Retina (tissue), 1 donor: ENCODE results near the gene C5orf58.

Source experiments
- DNase-seq: peaks from one replicate; pipeline ENCODE4 v3.0.0-alpha.2; 2016

C5orf58 gene, protein sequence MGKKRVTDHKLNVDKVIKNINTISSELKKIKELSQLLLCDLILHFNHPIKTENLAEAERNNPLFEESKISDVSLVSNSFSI

GRCh38 chr5:170232786-170233185 lies at the start of gene C5orf58:
C5orf58 (plus strand) TSS chr5:170232985; CDS start chr5:170234977, 1,992 bp downstream.
- DNase-seq: no peak

- DNase-seq: peak; percentile 77
Measured at GRCh38 chr5:170183816-170184687, 48.7 kb upstream of the C5orf58 start.

DNA sequence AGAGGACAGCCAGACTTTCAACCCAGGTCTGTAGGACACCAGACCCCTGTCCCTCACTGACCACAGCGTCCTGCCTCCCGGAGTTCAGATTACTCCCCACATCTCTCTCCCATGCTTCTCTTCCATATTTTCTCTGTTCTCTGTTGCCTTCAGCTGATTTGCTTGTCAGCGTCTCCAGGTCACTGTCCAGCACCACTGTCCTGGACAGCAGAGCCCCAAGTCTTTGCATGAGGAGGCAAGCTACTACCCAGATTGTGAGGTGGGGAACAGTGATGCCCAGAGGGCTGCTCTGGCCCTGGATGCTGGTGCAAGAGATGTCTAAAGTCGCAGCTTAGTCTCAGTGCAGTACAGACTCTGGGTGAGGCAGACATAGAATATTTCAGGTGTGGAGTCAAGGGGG lies 48.0 kb upstream of the C5orf58 start:
- no peak for DNase-seq

DNA sequence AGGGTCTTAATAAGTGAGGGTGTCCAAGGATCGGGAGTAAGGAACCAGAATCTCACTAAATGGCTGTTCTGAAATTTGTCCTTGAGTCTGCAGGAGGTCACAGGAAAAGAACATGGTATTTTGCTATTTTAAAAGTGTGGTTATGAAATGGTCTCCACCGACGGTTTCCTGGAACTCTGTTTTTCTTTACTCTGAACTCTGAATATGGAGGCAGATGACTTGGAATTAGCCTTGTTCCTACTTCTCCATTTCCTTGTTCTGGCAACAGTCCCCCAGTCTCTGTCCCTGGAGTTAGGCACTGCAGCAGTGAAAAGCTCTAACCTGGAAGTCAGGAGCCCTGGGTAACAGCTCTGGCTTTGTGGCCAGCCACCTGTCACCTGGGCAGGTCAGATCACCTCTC lies 46.6 kb upstream of the C5orf58 start:
- no peak for DNase-seq

- no peak for DNase-seq
Measured at GRCh38 chr5:170186856-170187255, 45.9 kb upstream of the C5orf58 start.

GRCh38 chr5:170190436-170191134 lies 42.2 kb upstream of the C5orf58 start:
- DNase-seq: no peak

GRCh38 chr5:170192829-170193228 lies 40.0 kb upstream of the C5orf58 start:
- no peak for DNase-seq

DNA sequence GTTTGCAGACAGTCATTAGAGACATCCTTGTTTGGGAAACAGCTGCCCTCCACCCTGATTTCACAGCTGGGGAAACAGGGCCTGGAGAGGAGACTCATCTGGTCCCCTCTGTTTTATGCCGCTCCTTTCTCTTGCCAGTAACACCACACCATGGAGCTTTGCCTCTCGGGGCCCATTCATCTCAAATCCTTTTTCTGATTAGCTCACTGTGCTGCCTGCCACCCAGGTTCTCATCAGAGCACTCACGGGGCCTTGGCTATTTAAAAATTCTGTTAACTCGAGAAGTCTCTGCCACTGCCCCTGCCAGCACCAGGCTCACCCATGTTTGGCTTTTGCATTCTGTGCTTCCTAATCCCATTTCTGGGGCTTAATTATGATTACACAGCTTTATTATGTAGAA lies 36.8 kb upstream of the C5orf58 start:
- DNase-seq: peak; percentile 57

- DNase-seq: no peak
Measured at GRCh38 chr5:170200876-170201275, 31.9 kb upstream of the C5orf58 start.

DNA sequence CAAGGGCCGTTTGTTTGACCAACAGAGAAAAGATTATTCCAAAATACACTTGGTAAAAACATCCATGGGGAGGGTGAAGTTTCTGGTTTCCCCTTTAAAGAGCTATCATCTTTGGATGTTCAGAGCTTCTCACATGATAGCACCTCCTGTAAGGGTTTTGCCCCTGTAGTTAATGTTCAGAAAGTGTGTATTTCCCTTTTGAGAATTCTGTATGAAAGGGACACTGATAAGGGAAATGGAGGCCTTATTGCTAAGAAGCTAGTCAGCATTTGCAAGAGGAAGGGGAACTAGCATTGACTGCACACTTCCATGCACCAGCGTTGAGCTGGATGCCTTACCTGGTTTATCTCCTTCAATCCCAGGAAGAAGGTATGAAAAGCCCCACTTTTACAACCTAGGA lies 31.5 kb upstream of the C5orf58 start:
- no peak for DNase-seq

DNA sequence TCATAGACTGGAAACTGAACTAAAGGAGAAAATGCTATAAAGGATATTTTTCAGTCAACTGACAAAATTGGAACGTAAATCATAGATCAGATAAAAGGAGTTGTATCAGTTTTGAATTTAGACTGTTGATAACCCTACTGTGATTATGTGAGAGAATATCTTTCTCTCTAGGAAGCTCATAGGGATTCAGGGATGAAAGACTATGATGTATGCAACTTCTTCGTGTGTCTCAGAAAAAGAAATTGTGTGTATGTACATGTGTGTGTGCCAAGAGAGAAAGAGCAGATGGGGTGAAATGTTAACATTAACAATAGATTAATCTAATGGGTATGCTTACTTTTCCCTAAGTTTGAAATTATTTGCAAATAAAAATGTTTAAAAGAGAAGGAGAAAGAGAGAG lies 30.7 kb upstream of the C5orf58 start:
- no peak for DNase-seq

DNA sequence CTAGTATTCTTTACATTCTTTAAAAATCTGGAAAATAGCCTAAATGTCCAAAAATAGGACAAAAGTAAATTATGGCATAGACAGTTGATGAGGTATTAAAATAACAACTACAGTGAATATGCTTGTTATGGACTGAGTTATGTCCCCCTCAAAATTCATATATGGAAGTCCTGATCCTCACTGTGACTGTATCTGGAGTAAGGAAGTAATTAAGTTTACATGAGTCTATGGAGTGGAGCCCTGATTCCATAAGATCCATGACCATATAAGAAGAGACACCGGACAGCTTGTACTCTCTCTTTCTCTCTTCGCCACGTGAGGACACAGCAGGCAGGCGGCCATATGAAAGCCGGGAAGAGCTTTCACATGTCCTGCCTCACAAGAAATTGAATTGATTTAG lies 28.6 kb upstream of the C5orf58 start:
- DNase-seq: no peak

DNA sequence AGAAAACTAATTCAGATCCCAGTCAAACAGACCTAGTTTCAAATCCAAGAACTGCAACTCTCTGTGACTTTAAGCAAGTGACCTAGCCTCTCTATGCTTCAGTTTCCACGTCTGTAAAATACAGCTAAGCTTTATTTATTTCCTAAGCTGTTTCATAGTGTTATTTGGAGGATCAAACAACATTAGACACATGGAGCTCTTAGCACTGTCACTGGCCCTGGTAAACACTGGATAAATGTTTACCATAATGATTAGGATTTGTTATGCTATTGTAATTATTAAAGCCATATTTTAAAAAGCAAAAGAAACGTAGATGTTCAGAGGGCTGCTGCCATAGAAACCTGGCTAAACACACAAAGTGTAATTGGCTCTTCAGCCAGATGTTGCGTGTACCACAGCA lies 26.6 kb upstream of the C5orf58 start:
- DNase-seq: no peak

DNA sequence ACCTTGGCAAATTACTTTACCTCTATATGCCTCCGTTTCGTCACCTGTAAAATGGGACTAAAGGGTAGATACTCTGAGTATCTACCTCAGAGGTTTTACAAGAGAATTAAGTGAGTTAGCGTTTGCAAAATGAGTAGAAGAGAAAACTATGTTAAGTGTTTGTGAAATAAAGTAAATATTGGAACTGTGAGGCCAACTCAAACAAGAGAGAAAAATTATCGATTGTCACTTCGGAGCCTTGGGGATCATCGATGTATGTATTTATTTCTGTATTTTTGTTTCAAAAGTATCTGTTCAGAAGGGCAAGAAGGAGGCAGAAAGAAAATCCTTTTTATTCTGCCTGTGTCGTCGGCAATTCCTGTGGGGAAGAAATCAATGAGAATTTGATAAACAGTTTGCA lies 25.8 kb upstream of the C5orf58 start:
- DNase-seq: no peak

DNA sequence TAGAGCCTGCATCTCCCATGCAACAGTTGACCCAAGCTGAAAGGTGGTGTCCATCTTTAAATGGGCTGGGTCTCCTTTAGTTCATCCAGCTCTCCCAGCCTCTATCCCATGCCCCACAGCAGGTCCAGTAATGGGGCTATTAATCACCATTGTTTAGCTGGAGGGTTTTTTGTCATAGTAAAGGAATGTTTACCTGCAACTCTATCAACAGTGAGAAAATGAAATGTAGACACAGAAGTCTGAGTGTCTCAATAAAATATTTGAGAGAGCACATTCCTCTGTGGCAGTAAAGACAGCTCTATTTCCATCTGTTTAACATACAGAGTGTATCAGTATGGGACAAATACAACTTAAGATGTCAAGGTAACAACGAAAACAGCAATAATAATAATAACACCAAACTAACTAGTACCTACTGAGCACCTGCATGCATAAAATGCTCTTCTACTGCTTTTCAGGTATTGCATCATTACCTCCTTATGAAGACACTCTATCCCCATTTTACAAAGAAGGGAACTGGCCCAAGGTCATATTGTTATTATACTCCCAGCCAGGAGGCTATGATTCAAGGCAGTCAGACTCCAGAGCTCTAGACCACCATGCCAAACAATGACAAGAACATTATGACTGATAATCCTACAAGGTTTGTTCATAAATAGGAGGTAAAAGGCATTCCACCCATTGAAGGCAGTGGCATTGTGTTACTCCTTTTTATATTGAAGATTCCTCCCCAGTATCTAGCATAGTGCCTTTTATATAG lies 21.0 kb upstream of the C5orf58 start:
- no peak for DNase-seq

GRCh38 chr5:170216257-170216864 lies 16.4 kb upstream of the C5orf58 start:
- DNase-seq: peak; percentile 52

DNA sequence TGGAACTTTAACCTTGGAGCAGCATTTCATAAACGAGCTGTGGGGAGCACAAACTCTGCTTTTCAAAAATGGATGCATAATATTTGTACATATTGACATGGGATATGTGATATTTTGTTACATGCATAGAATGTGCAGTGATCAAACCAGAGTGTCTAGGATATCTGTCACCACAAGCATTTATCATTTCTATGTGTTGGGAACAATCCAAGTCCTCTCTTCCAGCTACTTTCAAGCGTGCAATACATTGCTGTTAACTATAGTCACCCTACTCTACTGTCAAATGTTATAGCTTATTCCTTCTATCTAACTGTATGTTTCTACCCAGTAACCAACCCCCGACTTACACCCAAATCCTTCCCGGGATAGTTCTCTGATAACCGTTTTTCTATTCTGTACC lies 15.0 kb upstream of the C5orf58 start:
- no peak for DNase-seq

DNA sequence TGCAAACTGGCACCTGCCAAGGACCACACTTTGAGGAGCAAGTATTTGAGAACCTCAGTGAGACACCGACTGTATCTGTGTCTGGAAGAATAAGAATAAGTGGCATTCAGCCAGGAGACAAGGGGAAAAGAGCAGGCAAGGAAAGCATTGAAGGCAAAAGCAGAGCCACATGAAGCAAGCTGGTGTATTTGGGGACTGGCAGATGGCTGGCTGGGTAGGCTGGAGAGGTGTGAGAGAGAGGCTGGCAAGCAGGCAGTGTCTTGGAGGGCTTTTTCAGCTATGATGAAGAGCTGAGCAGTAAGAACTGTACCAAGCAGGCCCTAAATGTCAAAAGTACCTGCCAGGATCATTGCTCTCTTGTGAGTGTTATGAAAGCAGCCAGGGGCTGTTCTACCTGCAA lies 14.1 kb upstream of the C5orf58 start:
- no peak for DNase-seq

- no peak for DNase-seq
Measured at GRCh38 chr5:170219615-170220014, 13.2 kb upstream of the C5orf58 start.

DNA sequence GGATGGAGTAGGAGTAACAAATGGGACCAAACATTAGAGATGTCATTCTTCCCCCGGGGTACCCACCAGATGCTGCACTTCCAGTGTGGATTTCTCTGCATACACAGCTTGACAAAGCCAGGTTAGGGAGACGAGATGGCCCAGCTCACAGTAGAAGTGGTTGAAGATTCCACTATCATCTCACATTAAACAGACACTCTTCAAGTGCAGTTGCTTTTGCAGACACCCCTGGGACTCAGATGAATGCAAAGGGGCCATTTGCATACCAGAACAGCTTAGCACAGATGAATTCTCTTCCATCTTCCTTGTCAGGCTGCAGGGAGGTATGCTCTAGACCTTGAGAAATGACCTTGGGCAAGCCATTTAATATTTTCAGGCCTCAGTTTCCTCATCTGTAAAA lies 12.6 kb upstream of the C5orf58 start:
- no peak for DNase-seq

- no peak for DNase-seq
Measured at GRCh38 chr5:170221327-170221741, 11.5 kb upstream of the C5orf58 start.

GRCh38 chr5:170223360-170223759 lies 9.4 kb upstream of the C5orf58 start:
- no peak for DNase-seq

- no peak for DNase-seq
Measured at GRCh38 chr5:170223906-170224305, 8.9 kb upstream of the C5orf58 start.
